SK-N-SH (cell line): ENCODE measurements around the gene TWSG1. TPM values are rescaled to one million over a fixed set of nuclear protein-coding genes. Genes with fewer than 3 reads are reported as not detected.

Experiments used
- CTCF ChIA-PET: fragments of 300-600, 350-600 bp; formaldehyde crosslinking; extraction: SDS; loops from one replicate; lab custom pipeline; 2021; lab: Yijun Ruan, JAX
- POLR2A ChIA-PET: fragments of 350-600 bp; sonication (Branson Sonifier 250); formaldehyde crosslinking; extraction: SDS; loops from one replicate; lab custom pipeline; 2020; ENCODE audit warnings: antibody characterized with exemption, inconsistent platforms; lab: Yijun Ruan, JAX
- DNase-seq: peaks from one replicate; pipeline ENCODE4 v3.0.0; 2012
- H2AFZ ChIP-seq: fragments of 200-600 bp; sonication (generic); 2 replicates; pipeline ENCODE4 v1.8.1; 2016; ENCODE audit warnings: antibody characterized with exemption, mild to moderate bottlenecking, low read depth
- H3F3A ChIP-seq: fragments of 200-600 bp; sonication (generic); replicated peaks from 2 replicates; pipeline ENCODE3; 2016; ENCODE audit warnings: antibody characterized with exemption, mild to moderate bottlenecking; ENCODE audit not compliant: insufficient read depth
- H3K27ac ChIP-seq, 2 experiments: fragments of 200-500 bp in 1 of 2; fragments of 200-600 bp in 1 of 2; sonication (Bioruptor generic) in 1 of 2; sonication (generic), shearing (Covaris generic) in 1 of 2; 2 replicates each; pipeline versions ENCODE4 v1.5.1 to v1.6.1; 2014 to 2016; ENCODE audit warnings: low read depth in 2 of 2, inconsistent platforms in 1 of 2, low read length in 1 of 2, mild to moderate bottlenecking in 1 of 2, mixed read lengths in 1 of 2
- H3K27me3 ChIP-seq: fragments of 200-600 bp; sonication (generic), shearing (Covaris generic); 2 replicates; pipeline ENCODE4 v1.6.1; 2016; ENCODE audit warnings: mixed run types; ENCODE audit not compliant: insufficient read depth
- H3K36me3 ChIP-seq, 2 experiments: fragments of 200-500 bp in 1 of 2; fragments of 200-600 bp in 1 of 2; sonication (Bioruptor generic) in 1 of 2; sonication (generic) in 1 of 2; replicated peaks in 1 of 2; 2 replicates each; pipeline versions ENCODE3 to v1.5.1; 2014 to 2016; ENCODE audit warnings: low read length in 1 of 2, mild to moderate bottlenecking in 1 of 2; ENCODE audit not compliant: insufficient read depth in 2 of 2, control insufficient read depth in 1 of 2
- H3K4me1 ChIP-seq, 2 experiments: fragments of 200-500 bp in 1 of 2; fragments of 200-600 bp in 1 of 2; sonication (Bioruptor generic) in 1 of 2; sonication (generic), shearing (Covaris generic) in 1 of 2; 2 replicates each; pipeline versions ENCODE4 v1.5.1 to v1.6.1; 2014 to 2016; ENCODE audit warnings: low read depth in 1 of 2, low read length in 1 of 2, mixed run types in 1 of 2; ENCODE audit not compliant: insufficient read depth in 2 of 2, control insufficient read depth in 1 of 2
- H3K4me2 ChIP-seq: fragments of 200-600 bp; sonication (generic), shearing (Covaris generic); 2 replicates; pipeline ENCODE4 v1.6.1; 2017; ENCODE audit warnings: mixed run types
- H3K4me3 ChIP-seq, 2 experiments: fragments of 200-500 bp in 1 of 2; fragments of 200-600 bp in 1 of 2; sonication (Bioruptor generic) in 1 of 2; sonication (generic), shearing (Covaris generic) in 1 of 2; 2 replicates each; pipeline versions ENCODE4 v1.5.1 to v1.8.1; 2014 to 2016; ENCODE audit warnings: low read depth in 2 of 2, inconsistent platforms in 1 of 2, low read length in 1 of 2, mild to moderate bottlenecking in 1 of 2, mixed read lengths in 1 of 2, moderate library complexity in 1 of 2
- H3K79me2 ChIP-seq: fragments of 200-600 bp; sonication (generic); 2 replicates; pipeline ENCODE4 v1.8.1; 2017; ENCODE audit warnings: mild to moderate bottlenecking; ENCODE audit not compliant: insufficient read depth
- H3K9ac ChIP-seq: fragments of 200-600 bp; sonication (generic); 2 replicates; pipeline ENCODE4 v1.6.1; 2017; ENCODE audit warnings: mixed run types
- H3K9me2 ChIP-seq: fragments of 200-600 bp; sonication (generic); 2 replicates; pipeline ENCODE4 v1.6.1; 2017; ENCODE audit warnings: mixed run types
- H3K9me3 ChIP-seq: fragments of 200-600 bp; sonication (generic); 2 replicates; pipeline ENCODE4 v1.6.1; 2017; ENCODE audit warnings: mixed run types, mild to moderate bottlenecking, moderate library complexity
- H4K20me1 ChIP-seq: fragments of 200-600 bp; sonication (generic); 2 replicates; pipeline ENCODE4 v1.6.1; 2017; ENCODE audit warnings: mild to moderate bottlenecking, mixed run types; ENCODE audit not compliant: insufficient read depth
- ELF1 ChIP-seq: IDR thresholded peaks from 2 replicates; pipeline ENCODE4 v1.4.0; 2012
- EZH2phosphoT487 ChIP-seq: fragments of 200-600 bp; sonication (generic); IDR thresholded peaks from 2 replicates; pipeline ENCODE4 v1.6.1; 2017; ENCODE audit warnings: low read depth, mixed run types, mild to moderate bottlenecking, antibody characterized with exemption, moderate library complexity, borderline replicate concordance
- FOXJ3 ChIP-seq: sonication (generic); formaldehyde crosslinking; IDR thresholded peaks from 2 replicates; pipeline ENCODE4 v1.5.1; 2020; ENCODE audit warnings: mild to moderate bottlenecking, missing genetic modification reagents
- JUND ChIP-seq: IDR thresholded peaks from 2 replicates; pipeline ENCODE4 v1.4.0; 2012
- MEF2A ChIP-seq: IDR thresholded peaks from 2 replicates; pipeline ENCODE4 v1.4.0; 2012; ENCODE audit warnings: low read depth, borderline replicate concordance
- MXI1 ChIP-seq: IDR thresholded peaks from 2 replicates; pipeline ENCODE4 v1.6.1; 2012; ENCODE audit warnings: mild to moderate bottlenecking, low read depth, low read length, improper control_type of control experiment
- NFIC ChIP-seq: IDR thresholded peaks from 2 replicates; pipeline ENCODE4 v1.4.0; 2012; ENCODE audit warnings: borderline replicate concordance
- NRF1 ChIP-seq: IDR thresholded peaks from 2 replicates; pipeline ENCODE4 v1.6.1; 2012; ENCODE audit warnings: low read depth, mild to moderate bottlenecking, low read length
- POLR2AphosphoS5 ChIP-seq: IDR thresholded peaks from 2 replicates; pipeline ENCODE4 v1.6.1; 2012; ENCODE audit warnings: low read depth, low read length
- RCOR1 ChIP-seq: fragments of 150-350 bp; IDR thresholded peaks from 2 replicates; pipeline ENCODE4 v1.6.1; 2017; ENCODE audit warnings: antibody characterized with exemption, low read length
- RFX5 ChIP-seq: IDR thresholded peaks from 2 replicates; pipeline ENCODE4 v1.6.1; 2012; ENCODE audit warnings: mild to moderate bottlenecking, improper control_type of control experiment, low read length
- RXRA ChIP-seq: IDR thresholded peaks from 2 replicates; pipeline ENCODE4 v1.4.0; 2012; ENCODE audit warnings: low read depth, mild to moderate bottlenecking, borderline replicate concordance
- SIN3A ChIP-seq: IDR thresholded peaks from 2 replicates; pipeline ENCODE4 v1.6.1; 2012; ENCODE audit warnings: low read depth, mild to moderate bottlenecking, low read length, moderate library complexity, borderline replicate concordance
- TCF12 ChIP-seq: IDR thresholded peaks from 2 replicates; pipeline ENCODE4 v1.4.0; 2012
- YY1 ChIP-seq: IDR thresholded peaks from 2 replicates; pipeline ENCODE4 v1.4.0; 2012; ENCODE audit warnings: low read depth, mild to moderate bottlenecking
- WGBS: methylation state at CpG from one replicate; pipeline ENCODE4 v1.1.6; 2017; ENCODE audit warnings: low lambda C conversion rate; 5-methylcytosine and 5-hydroxymethylcytosine counted together
- polyA plus RNA-seq, 3 experiments: library from polyadenylated mRNA; depleted of rRNA; stranded (reverse); fragments of >200 nt; gene quantifications; 2 replicates each; pipeline ENCODE4 v1.2.3, GENCODE V29; 2012
- TF ChIP-seq, protein P1 (sequence below): IDR thresholded peaks from 2 replicates; pipeline ENCODE4 v1.4.0; 2012; ENCODE audit warnings: low read depth
- TF ChIP-seq, protein P2 (sequence below): fragments of 200-600 bp; sonication (generic); IDR thresholded peaks from 2 replicates; pipeline ENCODE4 v1.6.1; 2017; ENCODE audit warnings: antibody characterized with exemption, mild to moderate bottlenecking, moderate library complexity
- TF ChIP-seq, protein P3 (sequence below): IDR thresholded peaks from 2 replicates; pipeline ENCODE4 v1.6.1; 2012; ENCODE audit warnings: mild to moderate bottlenecking, low read depth, low read length, moderate library complexity
- TF ChIP-seq, protein P4 (sequence below): IDR thresholded peaks from 2 replicates; pipeline ENCODE4 v1.4.0; 2012; ENCODE audit warnings: low read depth, borderline replicate concordance
- TF ChIP-seq, protein P5 (sequence below): fragments of 150-350 bp; IDR thresholded peaks from 2 replicates; pipeline ENCODE4 v1.6.1; 2017; ENCODE audit warnings: antibody characterized with exemption, low read length, low read depth, borderline replicate concordance

TWSG1 gene
- polyA plus RNA-seq, 1 of the 3 experiments (the other 2 are of a cell fraction) = 44.0 TPM

DNA sequence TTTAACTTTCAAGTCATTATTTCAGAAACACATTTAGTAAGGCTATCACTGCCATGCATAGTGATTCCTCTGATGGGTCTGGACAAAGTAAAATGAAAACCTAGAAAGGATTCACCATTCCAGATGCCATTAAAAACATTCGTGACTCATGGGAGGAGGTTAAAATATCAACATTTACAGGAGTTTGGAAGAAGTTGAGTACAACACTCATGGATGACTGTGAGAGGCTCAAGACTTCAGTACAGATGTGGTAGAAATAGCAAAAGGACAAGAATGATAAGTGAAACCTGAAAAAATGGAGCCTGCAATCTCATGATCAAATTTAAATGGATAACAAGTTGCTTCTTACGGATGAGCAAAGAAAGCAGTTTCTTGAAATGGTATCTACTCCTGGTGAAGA, 5.8 kb upstream of the TWSG1 start:
- peaks cover 0 to 5% of the 10 kb centered on the region in 2 experiments; a peak in 1 of 4 replicates for H3K4me1 ChIP-seq
- no peak overlapping the region for H3K4me2 ChIP-seq
- H3K27ac ChIP-seq = no peak overlapping the region
- no peaks in the 10 kb centered on the region for H3K27me3 ChIP-seq
- no peaks in the 10 kb centered on the region for H3K9me3 ChIP-seq
- no peak overlapping the region for H2AFZ ChIP-seq
- WGBS = 45% methylated on average over 2 of the region's 2 CpGs
- no peaks in the 10 kb centered on the region for H3K36me3 ChIP-seq
- POLR2A ChIA-PET = no interaction called here
- H3K9me2 ChIP-seq = no peaks in the 10 kb centered on the region
- no peak overlapping the region for H3K9ac ChIP-seq
- CTCF ChIA-PET = no interaction called here
- no peak overlapping the region for H3K4me3 ChIP-seq
- TF ChIP-seq MXI1 (no peak), RXRA (no peak), JUND (no peak), FOXJ3 (no peak), SIN3A (no peak), NFIC (no peak), TCF12 (no peak), YY1 (no peak), EZH2phosphoT487 (no peak), RCOR1 (no peak), MEF2A (no peak), RFX5 (no peak), ELF1 (no peak), POLR2AphosphoS5 (no peak), NRF1 (no peak)
- TF ChIP-seq, protein P1, sequence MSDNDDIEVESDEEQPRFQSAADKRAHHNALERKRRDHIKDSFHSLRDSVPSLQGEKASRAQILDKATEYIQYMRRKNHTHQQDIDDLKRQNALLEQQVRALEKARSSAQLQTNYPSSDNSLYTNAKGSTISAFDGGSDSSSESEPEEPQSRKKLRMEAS = no peak
- TF ChIP-seq, protein P2, sequence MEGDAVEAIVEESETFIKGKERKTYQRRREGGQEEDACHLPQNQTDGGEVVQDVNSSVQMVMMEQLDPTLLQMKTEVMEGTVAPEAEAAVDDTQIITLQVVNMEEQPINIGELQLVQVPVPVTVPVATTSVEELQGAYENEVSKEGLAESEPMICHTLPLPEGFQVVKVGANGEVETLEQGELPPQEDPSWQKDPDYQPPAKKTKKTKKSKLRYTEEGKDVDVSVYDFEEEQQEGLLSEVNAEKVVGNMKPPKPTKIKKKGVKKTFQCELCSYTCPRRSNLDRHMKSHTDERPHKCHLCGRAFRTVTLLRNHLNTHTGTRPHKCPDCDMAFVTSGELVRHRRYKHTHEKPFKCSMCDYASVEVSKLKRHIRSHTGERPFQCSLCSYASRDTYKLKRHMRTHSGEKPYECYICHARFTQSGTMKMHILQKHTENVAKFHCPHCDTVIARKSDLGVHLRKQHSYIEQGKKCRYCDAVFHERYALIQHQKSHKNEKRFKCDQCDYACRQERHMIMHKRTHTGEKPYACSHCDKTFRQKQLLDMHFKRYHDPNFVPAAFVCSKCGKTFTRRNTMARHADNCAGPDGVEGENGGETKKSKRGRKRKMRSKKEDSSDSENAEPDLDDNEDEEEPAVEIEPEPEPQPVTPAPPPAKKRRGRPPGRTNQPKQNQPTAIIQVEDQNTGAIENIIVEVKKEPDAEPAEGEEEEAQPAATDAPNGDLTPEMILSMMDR = no peak
- TF ChIP-seq, protein P3, sequence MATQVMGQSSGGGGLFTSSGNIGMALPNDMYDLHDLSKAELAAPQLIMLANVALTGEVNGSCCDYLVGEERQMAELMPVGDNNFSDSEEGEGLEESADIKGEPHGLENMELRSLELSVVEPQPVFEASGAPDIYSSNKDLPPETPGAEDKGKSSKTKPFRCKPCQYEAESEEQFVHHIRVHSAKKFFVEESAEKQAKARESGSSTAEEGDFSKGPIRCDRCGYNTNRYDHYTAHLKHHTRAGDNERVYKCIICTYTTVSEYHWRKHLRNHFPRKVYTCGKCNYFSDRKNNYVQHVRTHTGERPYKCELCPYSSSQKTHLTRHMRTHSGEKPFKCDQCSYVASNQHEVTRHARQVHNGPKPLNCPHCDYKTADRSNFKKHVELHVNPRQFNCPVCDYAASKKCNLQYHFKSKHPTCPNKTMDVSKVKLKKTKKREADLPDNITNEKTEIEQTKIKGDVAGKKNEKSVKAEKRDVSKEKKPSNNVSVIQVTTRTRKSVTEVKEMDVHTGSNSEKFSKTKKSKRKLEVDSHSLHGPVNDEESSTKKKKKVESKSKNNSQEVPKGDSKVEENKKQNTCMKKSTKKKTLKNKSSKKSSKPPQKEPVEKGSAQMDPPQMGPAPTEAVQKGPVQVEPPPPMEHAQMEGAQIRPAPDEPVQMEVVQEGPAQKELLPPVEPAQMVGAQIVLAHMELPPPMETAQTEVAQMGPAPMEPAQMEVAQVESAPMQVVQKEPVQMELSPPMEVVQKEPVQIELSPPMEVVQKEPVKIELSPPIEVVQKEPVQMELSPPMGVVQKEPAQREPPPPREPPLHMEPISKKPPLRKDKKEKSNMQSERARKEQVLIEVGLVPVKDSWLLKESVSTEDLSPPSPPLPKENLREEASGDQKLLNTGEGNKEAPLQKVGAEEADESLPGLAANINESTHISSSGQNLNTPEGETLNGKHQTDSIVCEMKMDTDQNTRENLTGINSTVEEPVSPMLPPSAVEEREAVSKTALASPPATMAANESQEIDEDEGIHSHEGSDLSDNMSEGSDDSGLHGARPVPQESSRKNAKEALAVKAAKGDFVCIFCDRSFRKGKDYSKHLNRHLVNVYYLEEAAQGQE = no peak
- TF ChIP-seq, protein P4, sequence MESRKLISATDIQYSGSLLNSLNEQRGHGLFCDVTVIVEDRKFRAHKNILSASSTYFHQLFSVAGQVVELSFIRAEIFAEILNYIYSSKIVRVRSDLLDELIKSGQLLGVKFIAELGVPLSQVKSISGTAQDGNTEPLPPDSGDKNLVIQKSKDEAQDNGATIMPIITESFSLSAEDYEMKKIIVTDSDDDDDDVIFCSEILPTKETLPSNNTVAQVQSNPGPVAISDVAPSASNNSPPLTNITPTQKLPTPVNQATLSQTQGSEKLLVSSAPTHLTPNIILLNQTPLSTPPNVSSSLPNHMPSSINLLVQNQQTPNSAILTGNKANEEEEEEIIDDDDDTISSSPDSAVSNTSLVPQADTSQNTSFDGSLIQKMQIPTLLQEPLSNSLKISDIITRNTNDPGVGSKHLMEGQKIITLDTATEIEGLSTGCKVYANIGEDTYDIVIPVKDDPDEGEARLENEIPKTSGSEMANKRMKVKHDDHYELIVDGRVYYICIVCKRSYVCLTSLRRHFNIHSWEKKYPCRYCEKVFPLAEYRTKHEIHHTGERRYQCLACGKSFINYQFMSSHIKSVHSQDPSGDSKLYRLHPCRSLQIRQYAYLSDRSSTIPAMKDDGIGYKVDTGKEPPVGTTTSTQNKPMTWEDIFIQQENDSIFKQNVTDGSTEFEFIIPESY = no peak
- TF ChIP-seq, protein P5, sequence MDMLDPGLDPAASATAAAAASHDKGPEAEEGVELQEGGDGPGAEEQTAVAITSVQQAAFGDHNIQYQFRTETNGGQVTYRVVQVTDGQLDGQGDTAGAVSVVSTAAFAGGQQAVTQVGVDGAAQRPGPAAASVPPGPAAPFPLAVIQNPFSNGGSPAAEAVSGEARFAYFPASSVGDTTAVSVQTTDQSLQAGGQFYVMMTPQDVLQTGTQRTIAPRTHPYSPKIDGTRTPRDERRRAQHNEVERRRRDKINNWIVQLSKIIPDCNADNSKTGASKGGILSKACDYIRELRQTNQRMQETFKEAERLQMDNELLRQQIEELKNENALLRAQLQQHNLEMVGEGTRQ = no peak
- peaks cover 4% of the 10 kb centered on the region for H3F3A ChIP-seq
- H3K79me2 ChIP-seq = no peaks in the 10 kb centered on the region
- H4K20me1 ChIP-seq = no peaks in the 10 kb centered on the region
- DNase-seq = no peak
